SH-SY5Y (cell line): Measurements from ENCODE around the gene ZIC2.

Source experiments
- GATA2 ChIP-seq: IDR thresholded peaks from 2 replicates; pipeline ENCODE4 v1.6.1; 2011; ENCODE audit warnings: mild to moderate bottlenecking, low read depth, low read length
- GATA3 ChIP-seq: IDR thresholded peaks from 2 replicates; pipeline ENCODE4 v1.6.1; 2011; ENCODE audit warnings: low read depth, mild to moderate bottlenecking, low read length, moderate library complexity

GRCh38 chr13:99953138-99953755, 28.3 kb upstream of the ZIC2 start:
- TF ChIP-seq GATA3 = no peak
- no peak for TF ChIP-seq GATA2
